ENCODE data around the gene SCAI.
"Not testable (repeated sequence)": the region's sequence is repeated elsewhere in the genome, so short reads cannot be mapped to it uniquely, and the experiment has no call there.

Gene SCAI

GRCh38 chr9:125169895-125170294 is 26.6 kb upstream of the SCAI start:
- CTCF ChIA-PET, result no interaction called here
- POLR2A ChIA-PET, result no interaction called here

DNA sequence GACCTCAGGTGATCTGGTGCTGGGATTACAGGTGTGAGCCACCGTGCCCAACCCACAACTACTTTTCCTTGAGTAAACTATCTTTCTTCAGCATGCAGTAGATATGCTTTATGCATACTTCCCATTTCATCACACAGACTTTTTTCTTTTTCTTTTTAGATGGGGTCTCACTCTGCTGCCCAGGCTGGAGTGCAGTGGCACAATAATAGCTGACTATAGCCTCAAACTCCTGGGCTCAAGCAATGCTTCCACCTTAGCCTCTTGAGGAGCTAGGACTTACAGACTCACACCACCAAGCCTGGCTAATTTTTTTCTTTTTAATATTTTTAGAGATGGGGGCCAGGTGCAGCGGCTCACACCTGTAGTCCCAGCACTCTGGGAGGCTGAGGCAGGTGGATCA is 23.4 kb upstream of the SCAI start:
- H3K4me3 ChIP-seq (ENCODE audit: low read depth, low read length), result no peak overlapping the region
- ChIA-PET CTCF (no interaction called here), POLR2A (interaction anchor here (0.5 kb wide), 1 partner anchor 41 kb away, joined by 3 read pairs; no protein-coding TSS in a partner anchor)
- no peak for DNase-seq (ENCODE audit: low read depth, low spot score)
- TF ChIP-seq CTCF (IDR thresholded peaks at IDR 0.05; ENCODE audit: insufficient read depth, low read length, missing control alignments), result no peak

More at GRCh38 chr9:125169895-125170294, 26.6 kb upstream of the SCAI start:
- no peak for DNase-seq (ENCODE audit: low read depth, low spot score)
- no peak overlapping the region for H3K4me3 ChIP-seq (ENCODE audit: low read depth, low read length)
- no peak for TF ChIP-seq CTCF (IDR thresholded peaks at IDR 0.05; ENCODE audit: insufficient read depth, low read length, missing control alignments)

DNA sequence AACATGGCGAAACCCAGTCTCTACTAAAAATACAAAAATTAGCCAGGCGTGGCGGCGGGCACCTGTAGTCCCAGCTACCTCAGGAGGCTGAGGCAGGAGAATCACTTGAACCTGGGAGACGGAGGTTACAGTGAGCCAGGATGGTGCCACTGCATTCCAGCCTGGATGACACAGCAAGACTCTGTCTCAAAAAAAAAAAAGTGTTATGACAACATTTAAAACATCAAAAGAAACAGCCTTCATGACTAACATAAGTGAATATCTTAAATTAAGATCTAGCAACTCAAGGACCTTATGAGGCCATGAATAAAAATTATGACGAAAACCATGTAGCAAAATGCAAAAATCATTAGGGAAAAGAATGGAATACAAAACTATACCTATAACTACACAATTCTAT is 19.6 kb upstream of the SCAI start:
- CTCF ChIA-PET; DNase-seq (ENCODE audit: low read depth, low spot score); H3K4me3 ChIP-seq (ENCODE audit: low read depth, low read length); POLR2A ChIA-PET: not testable (repeated sequence)

- POLR2A ChIA-PET, result interaction anchor here (0.6 to 1.0 kb wide), 2 partner anchors 9 to 300 kb away, joined by 3 to 4 read pairs; partner anchors contain the start of gene RPL35
Measured at GRCh38 chr9:125161284-125161918, 18.1 kb upstream of the SCAI start.

DNA sequence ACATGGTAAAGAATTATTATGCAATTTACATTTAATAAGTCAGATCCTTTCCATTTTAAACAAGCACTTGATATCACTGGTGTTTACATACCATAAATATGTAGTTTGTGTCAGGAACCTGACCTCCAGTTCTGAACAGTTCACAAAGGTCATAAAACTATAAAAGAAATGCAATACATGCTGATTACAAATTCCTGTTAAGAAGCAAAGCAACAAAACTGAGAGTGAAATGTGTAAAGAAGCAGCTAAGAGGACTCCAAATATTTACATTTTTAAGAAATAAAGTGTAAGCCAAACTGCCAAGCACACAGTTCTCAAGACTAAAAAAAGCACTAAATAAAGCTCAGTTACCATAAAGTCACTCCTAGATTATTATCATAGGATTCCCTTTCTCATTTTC is 17.4 kb upstream of the SCAI start:
- no peak overlapping the region for H3K4me3 ChIP-seq (ENCODE audit: low read depth, low read length)
- POLR2A ChIA-PET, result no interaction called here
- DNase-seq (ENCODE audit: low read depth, low spot score), result no peak
- no peak for TF ChIP-seq CTCF (IDR thresholded peaks at IDR 0.05; ENCODE audit: insufficient read depth, low read length, missing control alignments)
- CTCF ChIA-PET, result interaction anchor here (1.1 to 1.2 kb wide), 2 partner anchors 13 to 17 kb away, joined by 3 to 8 read pairs; partner anchors contain the start of gene SCAI

More at GRCh38 chr9:125161284-125161918, 18.1 kb upstream of the SCAI start:
- TF ChIP-seq CTCF (IDR thresholded peaks at IDR 0.05; ENCODE audit: insufficient read depth, low read length, missing control alignments), result no peak
- no peak for DNase-seq (ENCODE audit: low read depth, low spot score)
- no peak overlapping the region for H3K4me3 ChIP-seq (ENCODE audit: low read depth, low read length)
- CTCF ChIA-PET, result interaction anchor here (1.1 to 1.2 kb wide), 2 partner anchors 13 to 18 kb away, joined by 3 to 8 read pairs; partner anchors contain the start of gene SCAI

GRCh38 chr9:125156551-125156950 is 13.2 kb upstream of the SCAI start:
- CTCF ChIA-PET, result interaction anchor here (0.9 to 1.5 kb wide), 4 partner anchors 9 to 15 kb away, joined by 3 to 6 read pairs (median 4); no protein-coding TSS in a partner anchor
- TF ChIP-seq CTCF (IDR thresholded peaks at IDR 0.05; ENCODE audit: insufficient read depth, low read length, missing control alignments), result no peak
- no peak overlapping the region for H3K4me3 ChIP-seq (ENCODE audit: low read depth, low read length)
- no peak for DNase-seq (ENCODE audit: low read depth, low spot score)
- POLR2A ChIA-PET, result no interaction called here
